ENCODE data around the gene SAYSD1. TPM values are rescaled to one million over a fixed set of nuclear protein-coding genes. Genes with fewer than 3 reads are reported as not detected.
A peak's percentile ranks its signal among the peaks of the same experiment; 100 is the strongest.
"Not testable (repeated sequence)": the region's sequence is repeated elsewhere in the genome, so short reads cannot be mapped to it uniquely, and the experiment has no call there.

The SAYSD1 gene
- total RNA-seq, 2 donors from 2014 or later = 12.9 to 15.5 TPM

GRCh38 chr6:39137245-39137644 is 22.3 kb upstream of the SAYSD1 start:
- intact Hi-C loops (cut with DNase I) = no loop called here
- Histone ChIP-seq H3K27me3 (no peaks in the 10 kb centered on the region), H3K9me3 (no peaks in the 10 kb centered on the region), H3K9ac (ENCODE audit: low read depth in 2 of 2, low read length in 2 of 2) (no peak overlapping the region), H3K4me1 (no peaks in the 10 kb centered on the region), H3K27ac (no peak overlapping the region), H3K4me3 (no peak overlapping the region), H3K36me3 (no peaks in the 10 kb centered on the region)
- peak; percentile 37 for DNase-seq
- TF ChIP-seq, protein P1, sequence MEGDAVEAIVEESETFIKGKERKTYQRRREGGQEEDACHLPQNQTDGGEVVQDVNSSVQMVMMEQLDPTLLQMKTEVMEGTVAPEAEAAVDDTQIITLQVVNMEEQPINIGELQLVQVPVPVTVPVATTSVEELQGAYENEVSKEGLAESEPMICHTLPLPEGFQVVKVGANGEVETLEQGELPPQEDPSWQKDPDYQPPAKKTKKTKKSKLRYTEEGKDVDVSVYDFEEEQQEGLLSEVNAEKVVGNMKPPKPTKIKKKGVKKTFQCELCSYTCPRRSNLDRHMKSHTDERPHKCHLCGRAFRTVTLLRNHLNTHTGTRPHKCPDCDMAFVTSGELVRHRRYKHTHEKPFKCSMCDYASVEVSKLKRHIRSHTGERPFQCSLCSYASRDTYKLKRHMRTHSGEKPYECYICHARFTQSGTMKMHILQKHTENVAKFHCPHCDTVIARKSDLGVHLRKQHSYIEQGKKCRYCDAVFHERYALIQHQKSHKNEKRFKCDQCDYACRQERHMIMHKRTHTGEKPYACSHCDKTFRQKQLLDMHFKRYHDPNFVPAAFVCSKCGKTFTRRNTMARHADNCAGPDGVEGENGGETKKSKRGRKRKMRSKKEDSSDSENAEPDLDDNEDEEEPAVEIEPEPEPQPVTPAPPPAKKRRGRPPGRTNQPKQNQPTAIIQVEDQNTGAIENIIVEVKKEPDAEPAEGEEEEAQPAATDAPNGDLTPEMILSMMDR (IDR thresholded peaks at IDR 0.05) = no peak

DNA sequence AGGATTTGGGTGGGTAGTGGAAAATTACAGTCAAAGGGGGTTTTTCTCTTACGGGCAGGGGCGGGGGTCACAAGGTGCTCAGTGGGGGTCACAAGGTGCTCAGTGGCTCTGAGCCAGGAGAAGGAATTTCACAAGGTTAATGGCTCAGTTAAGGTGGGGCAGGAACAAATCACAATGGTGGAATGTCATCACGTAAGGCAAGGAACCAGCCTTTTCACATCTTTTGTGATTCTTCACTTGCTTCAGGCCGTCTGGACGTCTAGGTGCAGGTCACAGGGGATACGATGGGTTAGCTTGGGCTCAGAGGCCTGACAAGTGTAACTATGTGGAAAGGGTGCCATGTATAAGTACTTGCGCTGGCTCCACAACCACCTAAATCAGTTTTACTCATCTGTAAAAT is 21.2 kb upstream of the SAYSD1 start:
- H3K9ac ChIP-seq (ENCODE audit: low read depth in 2 of 2, low read length in 2 of 2); H3K4me1 ChIP-seq; H3K27ac ChIP-seq; intact Hi-C loops (cut with DNase I); DNase-seq; H3K36me3 ChIP-seq; H3K27me3 ChIP-seq; H3K9me3 ChIP-seq; H3K4me3 ChIP-seq: not testable (repeated sequence)

DNA sequence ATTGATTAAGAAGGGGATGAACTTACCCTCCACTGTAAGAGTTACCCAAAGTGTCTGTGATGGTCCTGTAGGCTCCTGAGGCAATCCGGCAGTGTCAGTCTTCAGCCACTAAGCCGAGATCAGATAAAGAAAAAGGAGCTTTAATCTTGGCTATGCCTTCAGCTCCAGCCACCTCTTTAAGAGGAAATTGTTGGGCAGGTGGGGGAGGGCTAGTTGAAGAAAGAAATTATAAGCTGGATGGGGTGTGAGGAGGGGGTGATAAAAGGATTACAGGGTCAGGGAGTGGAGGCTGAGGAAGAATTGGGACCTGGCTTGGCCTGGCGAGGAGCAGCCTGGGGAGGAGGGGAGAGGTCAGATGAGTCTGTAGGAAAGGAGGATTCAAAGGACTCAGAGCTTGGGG is 19.8 kb upstream of the SAYSD1 start:
- H3K4me1 ChIP-seq; DNase-seq; H3K27me3 ChIP-seq; H3K9me3 ChIP-seq; H3K9ac ChIP-seq (ENCODE audit: low read depth in 2 of 2, low read length in 2 of 2); H3K36me3 ChIP-seq; H3K4me3 ChIP-seq; H3K27ac ChIP-seq; intact Hi-C loops (cut with DNase I): not testable (repeated sequence)

GRCh38 chr6:39130691-39131090 is 15.7 kb upstream of the SAYSD1 start:
- TF ChIP-seq, protein P1 (IDR thresholded peaks at IDR 0.05) = no peak
- H3K9me3 ChIP-seq = no peaks in the 10 kb centered on the region
- no peak overlapping the region for H3K27ac ChIP-seq
- no peaks in the 10 kb centered on the region for H3K36me3 ChIP-seq
- H3K4me3 ChIP-seq = no peak overlapping the region
- no peaks in the 10 kb centered on the region for H3K27me3 ChIP-seq
- intact Hi-C loops (cut with DNase I) = no loop called here
- no peak overlapping the region for H3K9ac ChIP-seq (ENCODE audit: low read depth in 2 of 2, low read length in 2 of 2)
- no peak for DNase-seq
- no peaks in the 10 kb centered on the region for H3K4me1 ChIP-seq

DNA sequence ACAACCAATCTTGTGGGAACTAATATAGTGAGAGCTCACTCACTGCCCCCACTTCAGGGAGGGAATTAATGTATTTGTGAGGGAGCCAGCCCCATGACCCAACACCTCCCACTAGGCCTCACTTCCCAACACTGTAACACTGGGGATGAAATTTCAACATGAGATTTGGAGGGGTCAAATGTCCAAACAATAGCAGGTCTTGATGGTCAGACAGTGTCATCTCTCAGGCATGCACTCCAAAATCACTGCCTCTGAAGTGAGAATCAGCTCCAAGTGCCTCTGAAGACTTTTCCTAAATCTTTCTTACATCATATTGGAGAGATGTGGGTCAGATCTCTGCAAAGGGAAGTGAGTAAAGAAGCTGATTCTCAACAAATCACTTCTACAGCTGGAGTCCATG is 13.8 kb upstream of the SAYSD1 start:
- Histone ChIP-seq H3K9me3 (no peaks in the 10 kb centered on the region), H3K27ac (no peak overlapping the region), H3K9ac (ENCODE audit: low read depth in 2 of 2, low read length in 2 of 2) (no peak overlapping the region), H3K36me3 (no peaks in the 10 kb centered on the region), H3K4me3 (no peak overlapping the region), H3K4me1 (no peaks in the 10 kb centered on the region), H3K27me3 (no peaks in the 10 kb centered on the region)
- TF ChIP-seq, protein P1 (IDR thresholded peaks at IDR 0.05) = no peak
- DNase-seq = no peak
- intact Hi-C loops (cut with DNase I) = no loop called here

GRCh38 chr6:39128106-39128505 is 13.1 kb upstream of the SAYSD1 start:
- H3K9me3 ChIP-seq = no peaks in the 10 kb centered on the region
- no peaks in the 10 kb centered on the region for H3K36me3 ChIP-seq
- H3K9ac ChIP-seq (ENCODE audit: low read depth in 2 of 2, low read length in 2 of 2) = no peak overlapping the region
- TF ChIP-seq, protein P1 (IDR thresholded peaks at IDR 0.05) = no peak
- H3K27ac ChIP-seq = no peak overlapping the region
- no peaks in the 10 kb centered on the region for H3K27me3 ChIP-seq
- no peak overlapping the region for H3K4me3 ChIP-seq
- H3K4me1 ChIP-seq = no peaks in the 10 kb centered on the region
- intact Hi-C loops (cut with DNase I) = no loop called here
- DNase-seq = no peak

- Histone ChIP-seq H3K4me3 (no peak overlapping the region), H3K27ac (no peak overlapping the region), H3K9me3 (no peaks in the 10 kb centered on the region), H3K27me3 (no peaks in the 10 kb centered on the region), H3K4me1 (no peaks in the 10 kb centered on the region), H3K36me3 (no peaks in the 10 kb centered on the region), H3K9ac (ENCODE audit: low read depth in 2 of 2, low read length in 2 of 2) (no peak overlapping the region)
- TF ChIP-seq, protein P1 (IDR thresholded peaks at IDR 0.05) = no peak
- intact Hi-C loops (cut with DNase I) = no loop called here
- DNase-seq = no peak
Observed at GRCh38 chr6:39124114-39124513, 9.1 kb upstream of the SAYSD1 start.

Data from colonic mucosa (tissue), 4 donors.